Measurements from ENCODE around the gene GADD45GIP1. TPM values are rescaled to one million over a fixed set of nuclear protein-coding genes. Genes with fewer than 3 reads are reported as not detected.
A peak's percentile ranks its signal among the peaks of the same experiment; 100 is the strongest.

Gene GADD45GIP1
- 10 to 100 TPM; 16.1 to 41.9 TPM for total RNA-seq

GRCh38 chr19:12956446-12957388, at the start of gene GADD45GIP1:
TSS of gene GADD45GIP1 (minus strand) at chr19:12957223. CDS start at chr19:12957212, 11 bp downstream.
- intact Hi-C loops (cut with DNase I) = no loop called here
- Histone ChIP-seq H3K36me3 (peaks cover 3% of the 10 kb centered on the region), H3K9me3 (no peaks in the 10 kb centered on the region), H3K4me3 (peak within 1 kb of the TSS; percentile 99), H3K27me3 (no peaks in the 10 kb centered on the region), H3K27ac (peak within 1 kb of the TSS; percentile 83), H3K9ac (ENCODE audit: low read depth in 2 of 2, low read length in 2 of 2) (peak within 1 kb of the TSS; percentile 58 to 75), H3K4me1 (peaks cover 6% of the 10 kb centered on the region)
- DNase-seq = peak; percentile 80
- no peak for TF ChIP-seq CTCF (IDR thresholded peaks at IDR 0.05)

- no peaks in the 10 kb centered on the region for H3K27me3 ChIP-seq
- no peaks in the 10 kb centered on the region for H3K4me1 ChIP-seq
- no peak overlapping the region for H3K27ac ChIP-seq
- no peak for DNase-seq
- no peak overlapping the region for H3K4me3 ChIP-seq
- no peak overlapping the region for H3K9ac ChIP-seq (ENCODE audit: low read depth in 2 of 2, low read length in 2 of 2)
- H3K9me3 ChIP-seq = no peaks in the 10 kb centered on the region
- no peak for TF ChIP-seq CTCF (IDR thresholded peaks at IDR 0.05)
- no peaks in the 10 kb centered on the region for H3K36me3 ChIP-seq
- intact Hi-C loops (cut with DNase I) = no loop called here
These were observed 48.9 kb upstream of the GADD45GIP1 start for GRCh38 chr19:13005861-13006370.

GRCh38 chr19:13005253-13005652, 48.2 kb upstream of the GADD45GIP1 start:
- Histone ChIP-seq H3K9me3 (no peaks in the 10 kb centered on the region), H3K4me3 (no peak overlapping the region), H3K4me1 (no peaks in the 10 kb centered on the region), H3K27ac (no peak overlapping the region), H3K27me3 (no peaks in the 10 kb centered on the region), H3K36me3 (no peaks in the 10 kb centered on the region), H3K9ac (ENCODE audit: low read depth in 2 of 2, low read length in 2 of 2) (no peak overlapping the region)
- DNase-seq = no peak
- intact Hi-C loops (cut with DNase I) = no loop called here
- TF ChIP-seq CTCF (IDR thresholded peaks at IDR 0.05) = no peak

GRCh38 chr19:13004273-13004672, 47.2 kb upstream of the GADD45GIP1 start:
- H3K9ac ChIP-seq (ENCODE audit: low read depth in 2 of 2, low read length in 2 of 2) = no peak overlapping the region
- H3K9me3 ChIP-seq = no peaks in the 10 kb centered on the region
- H3K4me3 ChIP-seq = no peak overlapping the region
- H3K4me1 ChIP-seq = no peaks in the 10 kb centered on the region
- peak; percentile 74 for DNase-seq
- intact Hi-C loops (cut with DNase I) = no loop called here
- no peaks in the 10 kb centered on the region for H3K36me3 ChIP-seq
- no peaks in the 10 kb centered on the region for H3K27me3 ChIP-seq
- no peak for TF ChIP-seq CTCF (IDR thresholded peaks at IDR 0.05)
- no peak overlapping the region for H3K27ac ChIP-seq

GRCh38 chr19:13003081-13003480, 46.1 kb upstream of the GADD45GIP1 start:
- no peak overlapping the region for H3K9ac ChIP-seq (ENCODE audit: low read depth in 2 of 2, low read length in 2 of 2)
- H3K27me3 ChIP-seq = no peaks in the 10 kb centered on the region
- no peaks in the 10 kb centered on the region for H3K36me3 ChIP-seq
- no peak overlapping the region for H3K4me3 ChIP-seq
- TF ChIP-seq CTCF (IDR thresholded peaks at IDR 0.05) = no peak
- DNase-seq = peak; percentile 19
- no peaks in the 10 kb centered on the region for H3K4me1 ChIP-seq
- intact Hi-C loops (cut with DNase I) = no loop called here
- no peak overlapping the region for H3K27ac ChIP-seq
- H3K9me3 ChIP-seq = no peaks in the 10 kb centered on the region

All from colonic mucosa (tissue), 4 donors.